OCI-LY7 (cell line): ENCODE data around the gene FRMD1. TPM values are rescaled to one million over a fixed set of nuclear protein-coding genes. Genes with fewer than 3 reads are reported as not detected.

Experiments used
- BruUV-seq: library from RNA; stranded (reverse); fragments of 400-500 nt; replicated peaks from 2 replicates; lab custom pipeline; 2021; lab: Mats Ljungman, UMichigan
- CTCF ChIA-PET: fragments of 300-600 bp; sonication (Branson Sonifier 250); formaldehyde crosslinking; loops from one replicate; lab custom pipeline; 2022; ENCODE audit warnings: antibody characterized with exemption; ENCODE audit not compliant: unreplicated experiment; lab: Charles Lee
- POLR2A ChIA-PET: fragments of 300-600 bp; sonication (Branson Sonifier 250); formaldehyde crosslinking; loops from one replicate; lab custom pipeline; 2022; ENCODE audit warnings: antibody characterized with exemption; lab: Charles Lee
- DNase-seq: peaks from one replicate; pipeline ENCODE4 v3.0.0-alpha.2; 2015; ENCODE audit warnings: low spot score
- H2AFZ ChIP-seq: fragments of 200-600 bp; sonication (generic), shearing (Covaris generic); 2 replicates; pipeline ENCODE4 v1.6.1; 2014; ENCODE audit warnings: mild to moderate bottlenecking, antibody characterized with exemption, low read length, moderate library complexity
- H3K27ac ChIP-seq: fragments of 200-600 bp; sonication (generic); 2 replicates; pipeline ENCODE4 v1.5.1; 2014; ENCODE audit warnings: mixed run types, low read depth, mild to moderate bottlenecking, moderate library complexity, low read length, inconsistent platforms; ENCODE audit not compliant: poor library complexity, severe bottlenecking
- H3K36me3 ChIP-seq: fragments of 200-600 bp; sonication (generic); 2 replicates; pipeline ENCODE4 v1.6.1; 2014; ENCODE audit warnings: mild to moderate bottlenecking, antibody characterized with exemption, low read length, moderate library complexity, mixed read lengths; ENCODE audit not compliant: insufficient read depth
- H3K4me1 ChIP-seq: fragments of 200-600 bp; sonication (generic); 2 replicates; pipeline ENCODE4 v1.5.1; 2014; ENCODE audit warnings: mild to moderate bottlenecking, low read length; ENCODE audit not compliant: insufficient read depth, poor library complexity, severe bottlenecking
- H3K4me2 ChIP-seq: fragments of 200-600 bp; sonication (generic); 2 replicates; pipeline ENCODE4 v1.6.1; 2014; ENCODE audit warnings: mild to moderate bottlenecking, low read length
- H3K4me3 ChIP-seq: fragments of 200-600 bp; sonication (generic); 2 replicates; pipeline ENCODE4 v1.5.1; 2014; ENCODE audit warnings: mild to moderate bottlenecking, low read depth, low read length; ENCODE audit not compliant: poor library complexity, severe bottlenecking
- H3K79me2 ChIP-seq: fragments of 200-600 bp; sonication (generic); 2 replicates; pipeline ENCODE4 v1.6.1; 2016; ENCODE audit warnings: low read depth, mild to moderate bottlenecking, low read length, moderate library complexity, mixed read lengths; ENCODE audit not compliant: insufficient read depth
- H3K9me2 ChIP-seq: fragments of 200-600 bp; sonication (generic); 2 replicates; pipeline ENCODE4 v1.6.1; 2016; ENCODE audit warnings: mild to moderate bottlenecking, low read length, mixed read lengths; ENCODE audit not compliant: insufficient read depth
- H3K9me3 ChIP-seq: fragments of 200-600 bp; sonication (generic); 2 replicates; pipeline ENCODE4 v1.6.1; 2014; ENCODE audit warnings: mild to moderate bottlenecking, mixed run types, low read length, mixed read lengths
- H4K20me1 ChIP-seq: fragments of 200-600 bp; sonication (generic); 2 replicates; pipeline ENCODE4 v1.6.1; 2014; ENCODE audit warnings: mild to moderate bottlenecking, antibody characterized with exemption, low read length, moderate library complexity, mixed read lengths; ENCODE audit not compliant: insufficient read depth
- EZH2phosphoT487 ChIP-seq: fragments of 200-600 bp; sonication (generic); IDR thresholded peaks from 2 replicates; pipeline ENCODE4 v1.6.1; 2018; ENCODE audit warnings: low read depth, borderline replicate concordance, mild to moderate bottlenecking, mixed run types, antibody characterized with exemption, low read length, moderate library complexity, mixed read lengths
- intact Hi-C: fragments of 100-400 bp; cut with micrococcal nuclease; formaldehyde crosslinking; loops from one replicate; pipeline ENCODE4 v1.10.0; 2022; ENCODE audit not compliant: unreplicated experiment
- total RNA-seq, 2 experiments: library from RNA; depleted of rRNA in 1 of 2; stranded (reverse); fragments of >200 nt in 1 of 2; shearing (Covaris generic) in 1 of 2; gene quantifications; 2 replicates each; pipeline ENCODE4 v1.2.3, GENCODE V29; 2014 to 2022
- TF ChIP-seq, protein P1 (sequence below): fragments of 200-600 bp; sonication (generic); conservative IDR thresholded peaks from 2 replicates; pipeline ENCODE4 v1.5.1; 2014; ENCODE audit warnings: mild to moderate bottlenecking, antibody characterized with exemption, low read length, moderate library complexity, mixed read lengths

FRMD1 gene
- total RNA-seq, 2 experiments from 2014 or later = not detected

DNA sequence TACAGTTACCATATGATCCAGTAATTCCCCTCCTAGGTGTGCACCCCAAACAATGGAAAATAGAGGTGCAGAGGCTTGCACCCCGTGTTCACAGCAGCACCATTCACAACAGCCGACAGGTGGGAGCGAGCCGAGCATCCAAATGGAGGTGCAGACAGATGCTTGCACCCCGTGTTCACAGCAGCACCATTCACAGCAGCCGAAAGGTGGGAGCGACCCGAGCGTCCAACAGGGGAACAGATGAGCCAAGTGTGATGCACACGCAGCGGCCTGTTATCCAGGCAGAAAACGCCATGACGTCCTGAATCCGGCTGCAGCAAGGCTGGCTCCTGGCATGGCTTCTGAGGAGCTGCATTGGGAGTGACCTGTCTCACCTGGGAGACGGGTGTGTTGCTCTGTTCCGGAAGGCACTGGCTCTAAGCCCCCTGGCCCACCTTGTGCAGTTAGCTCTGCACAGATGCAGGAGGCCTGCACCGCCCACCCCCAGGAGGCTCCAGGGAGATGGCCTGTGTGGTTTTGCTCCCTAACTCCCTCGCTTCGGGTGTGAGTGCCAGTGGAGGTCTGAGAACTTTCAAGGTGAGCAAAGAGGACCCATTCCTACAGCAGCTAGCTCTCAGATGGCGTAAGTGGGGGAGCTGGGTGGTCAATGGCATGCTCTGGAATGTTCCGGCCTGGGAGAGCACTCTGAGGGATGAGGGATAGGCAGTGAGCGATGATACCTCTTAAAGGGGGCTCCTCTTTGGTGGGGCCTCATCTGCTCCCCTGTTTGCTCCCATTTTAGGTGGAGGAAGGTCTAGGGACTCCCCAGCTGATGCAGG is 47.8 kb upstream of the FRMD1 start:
- no peak for TF ChIP-seq EZH2phosphoT487
- TF ChIP-seq, protein P1, sequence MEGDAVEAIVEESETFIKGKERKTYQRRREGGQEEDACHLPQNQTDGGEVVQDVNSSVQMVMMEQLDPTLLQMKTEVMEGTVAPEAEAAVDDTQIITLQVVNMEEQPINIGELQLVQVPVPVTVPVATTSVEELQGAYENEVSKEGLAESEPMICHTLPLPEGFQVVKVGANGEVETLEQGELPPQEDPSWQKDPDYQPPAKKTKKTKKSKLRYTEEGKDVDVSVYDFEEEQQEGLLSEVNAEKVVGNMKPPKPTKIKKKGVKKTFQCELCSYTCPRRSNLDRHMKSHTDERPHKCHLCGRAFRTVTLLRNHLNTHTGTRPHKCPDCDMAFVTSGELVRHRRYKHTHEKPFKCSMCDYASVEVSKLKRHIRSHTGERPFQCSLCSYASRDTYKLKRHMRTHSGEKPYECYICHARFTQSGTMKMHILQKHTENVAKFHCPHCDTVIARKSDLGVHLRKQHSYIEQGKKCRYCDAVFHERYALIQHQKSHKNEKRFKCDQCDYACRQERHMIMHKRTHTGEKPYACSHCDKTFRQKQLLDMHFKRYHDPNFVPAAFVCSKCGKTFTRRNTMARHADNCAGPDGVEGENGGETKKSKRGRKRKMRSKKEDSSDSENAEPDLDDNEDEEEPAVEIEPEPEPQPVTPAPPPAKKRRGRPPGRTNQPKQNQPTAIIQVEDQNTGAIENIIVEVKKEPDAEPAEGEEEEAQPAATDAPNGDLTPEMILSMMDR = no peak
- intact Hi-C loops = no loop called here
- no peaks in the 10 kb centered on the region for H3K4me1 ChIP-seq
- H3K9me2 ChIP-seq = no peaks in the 10 kb centered on the region
- H3K27ac ChIP-seq = no peak overlapping the region
- no peak overlapping the region for H3K4me3 ChIP-seq
- BruUV-seq = no TSS peak
- H3K4me2 ChIP-seq = no peak overlapping the region
- H3K36me3 ChIP-seq = no peaks in the 10 kb centered on the region
- H4K20me1 ChIP-seq = no peaks in the 10 kb centered on the region
- no peaks in the 10 kb centered on the region for H3K79me2 ChIP-seq
- ChIA-PET CTCF (no interaction called here), POLR2A (no interaction called here)
- no peak for DNase-seq
- no peaks in the 10 kb centered on the region for H3K9me3 ChIP-seq
- H2AFZ ChIP-seq = no peak overlapping the region

DNA sequence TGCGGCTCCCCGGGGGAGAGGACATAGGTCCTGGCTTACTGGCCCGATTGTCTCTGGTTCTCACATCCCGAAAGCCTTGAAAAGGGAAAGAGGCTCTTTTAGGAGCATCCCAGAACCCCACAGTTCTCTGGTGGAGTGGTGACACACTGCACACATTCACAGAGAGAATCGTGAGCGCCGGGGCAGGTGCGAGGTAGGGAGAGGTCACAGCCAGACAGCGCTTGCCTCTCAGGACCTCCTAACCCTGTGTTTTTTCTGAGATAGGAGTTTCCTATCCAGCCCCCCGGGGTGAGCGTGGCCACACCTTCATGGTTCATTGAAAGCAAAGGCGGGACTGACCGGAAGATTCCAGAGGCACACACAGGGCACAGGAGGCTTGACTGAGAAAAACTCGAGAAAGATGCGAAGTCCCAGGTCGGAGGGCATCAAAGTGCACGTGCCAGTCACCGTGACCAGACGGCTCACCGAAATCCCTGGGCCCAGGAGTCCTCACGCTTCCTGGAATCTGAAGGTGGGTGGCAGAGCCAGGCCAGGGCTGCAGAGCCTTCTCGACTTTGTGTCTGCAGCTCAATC is 46.5 kb upstream of the FRMD1 start:
- no peak for DNase-seq
- Histone ChIP-seq H2AFZ (no peak overlapping the region), H3K9me2 (no peaks in the 10 kb centered on the region), H3K4me3 (no peak overlapping the region), H3K27ac (no peak overlapping the region), H4K20me1 (no peaks in the 10 kb centered on the region), H3K4me1 (no peaks in the 10 kb centered on the region), H3K9me3 (no peaks in the 10 kb centered on the region), H3K79me2 (no peaks in the 10 kb centered on the region), H3K36me3 (no peaks in the 10 kb centered on the region), H3K4me2 (no peak overlapping the region)
- BruUV-seq = no TSS peak
- intact Hi-C loops = no loop called here
- ChIA-PET CTCF (no interaction called here), POLR2A (no interaction called here)
- TF ChIP-seq EZH2phosphoT487 = no peak
- TF ChIP-seq, protein P1 = no peak

DNA sequence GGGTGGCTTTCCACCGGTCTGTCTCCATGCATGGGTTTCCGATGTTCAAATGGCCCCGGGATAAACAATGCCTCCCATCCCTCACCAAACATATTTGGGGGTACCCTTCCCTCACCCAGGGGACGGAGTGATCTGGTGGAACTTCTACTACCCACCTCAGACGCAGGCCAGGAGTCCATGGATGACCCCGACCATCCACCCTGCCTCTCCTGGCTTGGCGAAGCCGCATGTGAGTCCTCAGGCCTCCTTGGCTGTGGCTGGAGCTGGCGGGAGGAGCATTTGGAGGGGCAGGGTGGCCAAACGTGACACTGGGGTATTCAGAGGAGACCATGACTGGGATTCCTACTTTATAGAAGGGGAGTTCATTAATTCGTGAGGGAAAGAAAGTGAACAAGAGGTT is 45.9 kb upstream of the FRMD1 start:
- no peaks in the 10 kb centered on the region for H3K9me3 ChIP-seq
- no peak for DNase-seq
- no peaks in the 10 kb centered on the region for H3K79me2 ChIP-seq
- no TSS peak for BruUV-seq
- H4K20me1 ChIP-seq = no peaks in the 10 kb centered on the region
- no peaks in the 10 kb centered on the region for H3K9me2 ChIP-seq
- ChIA-PET CTCF (no interaction called here), POLR2A (no interaction called here)
- no peaks in the 10 kb centered on the region for H3K4me1 ChIP-seq
- H3K36me3 ChIP-seq = no peaks in the 10 kb centered on the region
- TF ChIP-seq, protein P1 = no peak
- TF ChIP-seq EZH2phosphoT487 = no peak
- no peak overlapping the region for H3K4me2 ChIP-seq
- intact Hi-C loops = no loop called here
- H2AFZ ChIP-seq = no peak overlapping the region
- H3K27ac ChIP-seq = no peak overlapping the region
- no peak overlapping the region for H3K4me3 ChIP-seq
